SIG-M5 treated with dmso at 0.1 percent for 504 hours (cell line): ENCODE measurements around the gene ANO6.

ENCODE experiments used
- DNase-seq: peaks from one replicate; lab custom pipeline; 2025; ENCODE audit not compliant: unreplicated experiment; lab: John Stamatoyannopoulos, UW

Gene ANO6

GRCh38 chr12:45342171-45342570, 126.3 kb downstream of the ANO6 start:
- no peak for DNase-seq

DNA sequence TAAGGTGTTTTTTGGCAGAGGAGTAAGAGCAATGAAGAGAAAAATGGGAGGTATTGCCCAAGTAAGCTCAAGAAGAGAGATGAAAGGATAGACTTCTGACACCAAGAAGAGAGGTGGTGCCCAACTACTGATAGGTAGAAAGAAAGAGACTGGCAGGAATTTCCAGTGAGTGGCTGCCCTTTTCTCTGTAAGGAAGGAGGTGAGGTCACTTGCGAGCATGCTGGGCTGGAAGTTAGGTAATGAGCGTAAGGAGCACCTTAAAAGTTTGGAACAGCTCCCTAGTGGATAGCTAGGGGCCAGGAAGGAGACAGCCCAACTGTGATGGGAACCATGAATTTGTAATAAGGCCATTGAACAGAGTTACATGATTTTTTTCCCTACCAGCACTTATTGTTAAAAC, 127.0 kb downstream of the ANO6 start:
- DNase-seq = no peak

DNA sequence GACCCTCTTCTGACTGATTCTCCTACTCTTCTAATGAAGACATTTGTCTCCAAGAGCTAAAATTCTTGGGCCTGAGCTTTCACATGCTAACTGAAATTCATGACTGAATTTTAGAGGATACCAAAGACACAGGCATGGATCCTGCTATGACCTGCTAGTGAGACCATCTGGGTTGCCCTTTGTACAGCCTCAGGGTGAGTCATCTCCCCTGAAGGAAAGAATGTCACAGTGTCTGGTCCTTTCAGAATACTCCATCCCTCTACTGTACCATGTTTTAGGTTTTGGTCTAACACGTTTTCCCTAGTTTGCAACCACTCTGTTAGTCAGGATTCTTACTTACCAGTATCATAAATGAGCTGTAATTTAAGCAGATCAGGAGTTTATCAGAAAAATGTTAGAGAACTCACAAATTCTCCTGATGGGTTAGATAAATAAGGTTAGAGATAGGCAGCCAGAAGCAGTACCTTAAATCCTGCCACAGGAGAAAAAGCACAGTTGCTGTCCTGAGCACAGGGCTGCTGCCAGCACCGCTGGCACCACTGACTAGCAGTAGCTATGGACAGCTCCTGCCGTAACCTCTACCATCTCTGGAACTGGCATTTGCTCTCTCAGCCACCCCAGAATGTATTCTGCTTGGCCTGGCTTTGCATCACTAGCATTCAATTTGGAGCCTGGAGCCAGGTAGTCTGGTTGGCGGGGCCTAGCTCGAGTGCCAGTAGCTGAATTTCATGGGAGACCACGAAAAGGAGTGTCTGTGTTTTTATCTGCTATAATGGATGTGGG, 127.6 kb downstream of the ANO6 start:
- DNase-seq = no peak

DNA sequence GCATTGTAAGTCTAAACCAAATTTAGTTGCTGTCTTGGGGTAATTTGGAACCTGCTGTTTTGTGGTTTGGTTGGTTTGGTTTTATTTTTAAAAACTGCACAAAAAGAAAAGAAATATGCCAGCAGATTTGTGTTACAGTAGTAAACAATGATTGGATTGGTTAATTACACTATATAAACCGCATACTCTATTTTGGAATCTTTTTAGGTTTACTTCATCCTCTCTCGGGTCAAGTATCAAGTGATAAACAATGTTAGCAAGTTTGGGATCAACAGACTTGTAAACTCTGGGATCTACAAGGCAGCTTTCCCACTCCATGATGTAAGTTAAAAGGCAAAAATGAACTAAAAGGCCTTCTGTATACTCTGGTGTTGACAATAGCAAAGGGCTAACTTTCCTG, 132.4 kb downstream of the ANO6 start:
- DNase-seq = no peak

DNA sequence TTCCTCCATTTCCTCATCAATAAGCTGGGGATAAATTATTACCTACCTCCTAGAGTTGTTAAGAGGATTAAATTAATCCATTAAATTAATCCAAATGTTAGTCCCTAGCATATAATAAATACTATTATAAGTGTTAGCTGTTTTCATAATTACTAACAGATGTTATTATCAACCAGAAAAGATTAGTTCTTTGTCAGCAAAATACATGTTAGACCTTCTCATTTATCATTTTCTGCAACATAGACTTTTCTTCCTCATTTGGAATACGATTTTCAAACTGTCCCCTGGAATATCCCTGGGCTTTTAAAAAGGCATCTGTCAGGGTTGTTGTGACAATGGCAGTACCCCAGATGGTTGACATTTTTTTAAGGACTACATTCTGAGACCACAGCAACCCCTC, 133.1 kb downstream of the ANO6 start:
- no peak for DNase-seq

DNA sequence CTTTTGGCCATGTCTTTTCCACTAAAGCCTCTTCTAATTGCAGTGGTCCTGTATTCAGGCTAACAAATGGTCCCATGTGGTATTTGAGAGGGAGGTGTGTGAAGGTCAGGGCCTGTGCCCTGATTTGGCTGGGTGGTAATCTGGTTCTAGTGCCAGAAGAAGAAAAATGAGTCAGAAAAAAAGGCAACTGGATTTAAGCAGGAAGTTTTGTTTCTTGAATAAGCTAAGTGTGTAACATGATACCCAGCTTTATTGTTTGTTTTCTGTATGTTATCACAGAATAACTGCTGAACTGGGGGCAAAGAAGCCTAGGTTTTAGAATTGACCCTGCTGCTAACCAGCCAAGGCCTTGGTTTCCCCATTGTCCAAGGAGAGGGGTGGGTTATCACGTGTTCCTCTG, 134.0 kb downstream of the ANO6 start:
- DNase-seq = no peak

DNA sequence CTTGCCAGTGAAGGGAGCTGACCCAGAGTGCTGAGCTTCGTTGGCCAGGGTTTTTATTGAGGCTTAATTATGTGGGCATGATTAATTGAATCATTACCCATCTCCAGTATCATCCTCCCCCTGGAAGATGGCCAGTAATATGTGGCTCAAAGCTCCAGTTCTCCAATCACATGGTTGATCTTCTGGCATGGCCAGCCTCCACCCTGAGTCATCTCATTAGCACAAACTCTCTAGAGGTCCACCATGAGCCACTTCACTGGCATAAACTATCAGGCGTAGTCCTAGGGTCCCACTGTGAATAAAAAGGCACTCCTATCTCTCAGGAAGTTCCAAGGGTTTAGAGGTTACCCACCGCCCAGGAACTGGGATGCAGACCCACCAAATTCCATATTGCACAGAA, 135.0 kb downstream of the ANO6 start:
- DNase-seq = no peak

- DNase-seq = no peak
These were observed 136.2 kb downstream of the ANO6 start for GRCh38 chr12:45351921-45352670.

DNA sequence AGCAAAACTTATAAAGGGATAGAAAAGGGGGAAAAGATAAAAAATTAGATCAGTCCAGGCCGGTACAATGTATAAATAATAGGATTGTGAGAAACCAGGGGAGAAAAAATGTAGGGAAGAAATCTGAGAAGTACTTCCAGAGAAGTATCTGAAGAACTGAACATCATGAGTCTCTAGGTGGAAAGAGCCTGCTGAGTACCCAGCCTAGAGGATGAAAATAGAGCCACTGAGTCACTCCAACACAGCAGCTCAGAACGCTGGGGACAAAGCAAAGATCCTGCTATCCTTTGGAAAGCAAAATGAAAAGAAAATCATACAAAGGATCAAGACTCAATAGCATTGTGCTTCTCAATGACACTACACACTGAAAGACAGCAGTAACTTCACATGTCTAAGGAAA, 138.0 kb downstream of the ANO6 start:
- DNase-seq = no peak

GRCh38 chr12:45354399-45354798, 138.5 kb downstream of the ANO6 start:
- no peak for DNase-seq

- DNase-seq = no peak
These were observed 139.8 kb downstream of the ANO6 start for GRCh38 chr12:45355730-45356129.

GRCh38 chr12:45356822-45357538, 141.1 kb downstream of the ANO6 start:
- DNase-seq = no peak

- DNase-seq = no peak
These were observed 141.9 kb downstream of the ANO6 start for GRCh38 chr12:45357539-45358417.

DNA sequence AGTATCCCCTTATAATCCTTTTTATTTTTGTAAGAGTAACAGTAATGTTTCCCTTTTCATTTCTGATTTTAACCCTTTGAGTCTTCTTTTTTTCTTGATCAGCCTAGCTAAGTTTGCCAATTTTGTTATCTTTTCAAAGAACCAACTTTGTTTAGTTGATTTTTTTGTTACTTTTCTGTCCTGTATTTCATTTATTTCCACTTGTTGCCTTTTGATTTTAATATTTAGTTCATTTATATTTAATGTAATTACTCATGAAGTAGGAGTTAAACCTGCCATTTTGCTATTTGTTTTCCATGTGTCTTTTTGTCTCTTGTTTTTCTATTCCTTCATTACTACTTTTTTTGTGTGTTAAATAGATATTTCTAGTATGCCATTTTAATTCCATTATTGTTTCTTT, 146.4 kb downstream of the ANO6 start:
- no peak for DNase-seq

GRCh38 chr12:45363903-45364302, 148.0 kb downstream of the ANO6 start:
- DNase-seq = no peak

DNA sequence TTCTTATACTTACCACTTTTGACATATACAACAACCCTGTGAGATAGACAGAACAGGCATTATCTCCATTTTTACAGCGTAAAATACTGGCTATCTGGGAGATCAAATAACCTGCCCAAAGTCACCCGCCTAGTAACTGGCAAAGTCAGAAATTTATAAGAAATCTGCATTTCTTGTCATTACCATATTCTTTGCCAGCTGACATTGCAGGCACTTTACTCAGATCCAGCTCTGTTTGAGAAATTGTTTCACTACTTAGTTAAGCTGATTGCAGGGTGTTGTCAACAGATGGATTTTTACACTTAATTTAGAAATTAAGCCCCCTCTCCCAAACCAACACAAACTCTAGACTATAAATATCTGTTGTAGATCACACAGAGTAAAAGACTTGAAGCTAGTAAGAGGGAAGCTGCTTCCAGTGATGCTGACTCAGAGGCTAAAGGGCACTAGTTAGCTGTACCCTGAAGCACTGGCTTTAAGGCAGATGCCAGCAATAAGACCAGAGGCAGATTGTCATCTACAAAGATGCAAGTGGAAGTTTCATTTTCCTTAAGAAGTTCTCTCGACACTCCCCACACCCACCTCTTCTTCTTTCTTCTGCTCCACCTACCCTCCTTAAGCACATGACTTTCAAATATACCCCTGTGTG, 153.1 kb downstream of the ANO6 start:
- DNase-seq = no peak

- no peak for DNase-seq
These were observed 161.9 kb downstream of the ANO6 start for GRCh38 chr12:45377815-45378214.

DNA sequence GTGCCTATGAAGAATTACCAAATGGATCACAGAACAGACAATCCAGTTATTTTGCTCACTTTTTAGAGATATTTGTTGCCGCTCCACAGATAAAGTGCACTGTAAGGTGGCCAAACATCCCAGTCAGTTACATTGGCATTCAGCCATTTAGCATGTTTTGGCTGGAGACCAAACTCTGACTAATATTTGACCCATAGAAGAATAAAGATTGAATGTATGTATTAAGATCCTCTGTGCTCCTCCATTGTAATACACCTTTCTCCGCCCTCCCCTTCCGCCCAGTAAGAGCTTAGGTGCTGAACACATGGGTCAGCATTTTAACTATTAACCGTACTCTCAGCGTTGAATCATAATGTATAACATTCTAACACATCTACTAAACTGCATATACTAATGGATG, 163.4 kb downstream of the ANO6 start:
- DNase-seq = no peak

GRCh38 chr12:45381351-45381750, 165.5 kb downstream of the ANO6 start:
- DNase-seq = no peak

DNA sequence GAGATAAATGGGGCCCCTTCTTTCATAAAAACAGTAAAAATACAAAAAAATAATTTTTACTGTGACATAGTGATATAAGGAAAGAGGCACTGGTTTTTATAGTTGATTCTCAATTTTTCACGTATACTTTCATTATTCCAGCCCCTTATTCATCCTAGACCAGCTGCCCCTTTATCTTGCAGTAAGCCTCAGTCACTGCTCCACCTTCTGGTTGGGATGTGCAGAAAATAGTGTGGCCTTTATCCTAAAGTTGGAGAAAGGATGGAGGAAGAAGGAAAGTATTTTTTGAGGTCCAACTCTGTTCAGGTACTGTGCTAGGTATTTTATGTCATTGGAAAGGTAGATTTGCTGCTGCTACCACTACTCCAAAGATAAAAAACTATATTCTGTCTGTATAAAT, 172.7 kb downstream of the ANO6 start:
- no peak for DNase-seq

DNA sequence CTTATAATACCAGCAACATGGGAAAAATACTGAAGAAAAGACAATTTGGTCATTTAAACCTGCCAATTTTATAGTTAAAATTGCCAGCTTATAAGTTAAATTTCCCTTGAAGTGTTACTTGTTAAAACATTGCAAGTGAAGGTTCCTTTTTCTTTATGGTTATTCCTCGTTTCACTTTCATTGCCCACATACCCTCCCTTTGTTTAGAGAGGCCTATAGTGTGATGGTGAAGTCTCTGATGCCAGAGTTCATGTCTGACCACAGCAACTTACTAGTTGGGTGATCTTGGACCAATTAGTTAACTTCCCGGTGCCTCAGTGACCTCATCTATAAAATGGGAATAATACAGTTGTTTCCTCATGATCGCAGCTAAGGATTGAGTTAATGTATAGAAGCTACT, 173.5 kb downstream of the ANO6 start:
- no peak for DNase-seq
